SU-DHL-6 (cell line): ENCODE measurements around the gene NUP37.
"Not testable (repeated sequence)": the region's sequence is repeated elsewhere in the genome, so short reads cannot be mapped to it uniquely, and the experiment has no call there.

Source experiments
- H2AFZ ChIP-seq: fragments of 200-600 bp; sonication (generic); 2 replicates; pipeline ENCODE4 v1.6.1; 2014; ENCODE audit warnings: low read depth, mild to moderate bottlenecking, moderate library complexity, mixed read lengths, antibody characterized with exemption, low read length; ENCODE audit not compliant: severe bottlenecking
- H3F3A ChIP-seq: fragments of 200-600 bp; shearing (Covaris generic); 2 replicates; pipeline ENCODE4 v1.6.0; 2016; ENCODE audit warnings: antibody characterized with exemption, mild to moderate bottlenecking; ENCODE audit not compliant: insufficient read depth
- H3K27ac ChIP-seq: fragments of 200-600 bp; sonication (generic); 2 replicates; pipeline ENCODE4 v1.5.1; 2016; ENCODE audit warnings: low read depth, mild to moderate bottlenecking, low read length, moderate library complexity, mixed read lengths
- H3K27me3 ChIP-seq: fragments of 200-600 bp; sonication (generic), shearing (Covaris generic); 2 replicates; pipeline ENCODE4 v1.6.0; 2014; ENCODE audit warnings: mild to moderate bottlenecking, low read length
- H3K36me3 ChIP-seq: fragments of 200-600 bp; sonication (generic); 2 replicates; pipeline ENCODE4 v1.6.1; 2014; ENCODE audit warnings: mild to moderate bottlenecking, low read length, mixed read lengths
- H3K4me2 ChIP-seq: fragments of 300-600, 200-600 bp; shearing (Covaris generic), sonication (generic); 2 replicates; pipeline ENCODE4 v1.6.0; 2014; ENCODE audit warnings: low read length, low read depth, mild to moderate bottlenecking; ENCODE audit not compliant: poor library complexity, severe bottlenecking
- H3K4me3 ChIP-seq: fragments of 200-600 bp; sonication (generic); 2 replicates; pipeline ENCODE4 v1.5.1; 2014; ENCODE audit warnings: antibody characterized with exemption, low read length, mild to moderate bottlenecking, mixed read lengths; ENCODE audit not compliant: insufficient read depth, poor library complexity, severe bottlenecking
- H3K79me2 ChIP-seq: fragments of 200-600 bp; sonication (generic); 2 replicates; pipeline ENCODE4 v1.6.1; 2014; ENCODE audit warnings: mild to moderate bottlenecking, low read length, moderate library complexity; ENCODE audit not compliant: insufficient read depth
- H3K9ac ChIP-seq: fragments of 200-600 bp; sonication (generic); 2 replicates; pipeline ENCODE4 v1.7.0; 2014; ENCODE audit warnings: mild to moderate bottlenecking, low read length
- H3K9me2 ChIP-seq: fragments of 200-600 bp; sonication (generic); replicated peaks from 2 replicates; pipeline ENCODE4 v1.6.1; 2014; ENCODE audit warnings: low read length; ENCODE audit not compliant: insufficient read depth
- H3K9me3 ChIP-seq: fragments of 200-600 bp; sonication (generic); 2 replicates; pipeline ENCODE4 v1.6.1; 2014; ENCODE audit warnings: low read length, mixed read lengths; ENCODE audit not compliant: insufficient read depth
- H4K20me1 ChIP-seq: fragments of 200-600 bp; sonication (generic); 2 replicates; pipeline ENCODE4 v1.6.1; 2014; ENCODE audit warnings: low read depth, mild to moderate bottlenecking, antibody characterized with exemption, low read length, moderate library complexity, mixed read lengths
- CTCF ChIP-seq: fragments of 200-600 bp; sonication (generic); IDR thresholded peaks from one replicate; pipeline ENCODE4 v1.5.1; 2017; ENCODE audit warnings: antibody characterized with exemption, mild to moderate bottlenecking, low read length, moderate library complexity; ENCODE audit not compliant: insufficient read depth, poor library complexity, severe bottlenecking
- EZH2phosphoT487 ChIP-seq: fragments of 200-600 bp; sonication (generic), shearing (Covaris generic); conservative IDR thresholded peaks from 2 replicates; pipeline ENCODE4 v1.6.1; 2018; ENCODE audit warnings: mild to moderate bottlenecking, antibody characterized with exemption, low read length, moderate library complexity, mixed read lengths

Gene NUP37

GRCh38 chr12:102095677-102096263 is 24.1 kb downstream of the NUP37 start:
- Histone ChIP-seq H3F3A (peaks cover 7% of the 10 kb centered on the region; the same call in 1 of the 2 replicates), H3K27ac (no peak overlapping the region), H3K27me3 (no peaks in the 10 kb centered on the region), H3K4me3 (no peak overlapping the region), H3K79me2 (no peaks in the 10 kb centered on the region; the same call in 1 of the 2 replicates), H2AFZ (no peak overlapping the region), H3K36me3 (peaks cover 48% of the 10 kb centered on the region), H3K9me2 (no peaks in the 10 kb centered on the region), H3K4me2 (no peak overlapping the region), H3K9me3 (no peaks in the 10 kb centered on the region), H3K9ac (no peak overlapping the region), H4K20me1 (no peaks in the 10 kb centered on the region)
- TF ChIP-seq CTCF (peak; percentile 43), EZH2phosphoT487 (no peak)

GRCh38 chr12:102093319-102093718 is 26.6 kb downstream of the NUP37 start:
- H3K4me3 ChIP-seq = no peak overlapping the region
- H3K9me2 ChIP-seq = no peaks in the 10 kb centered on the region
- no peak overlapping the region for H3K4me2 ChIP-seq
- no peaks in the 10 kb centered on the region; the same call in 1 of the 2 replicates for H3K79me2 ChIP-seq
- H4K20me1 ChIP-seq = no peaks in the 10 kb centered on the region
- H3K36me3 ChIP-seq = peaks cover 42% of the 10 kb centered on the region
- no peak overlapping the region for H3K27ac ChIP-seq
- H2AFZ ChIP-seq = no peak overlapping the region
- H3K9ac ChIP-seq = no peak overlapping the region
- TF ChIP-seq CTCF (no peak), EZH2phosphoT487 (no peak)
- H3K9me3 ChIP-seq = no peaks in the 10 kb centered on the region
- H3F3A ChIP-seq = peaks cover 7% of the 10 kb centered on the region; the same call in 1 of the 2 replicates
- H3K27me3 ChIP-seq = no peaks in the 10 kb centered on the region

GRCh38 chr12:102089228-102089835 is 30.6 kb downstream of the NUP37 start:
- H3K4me2 ChIP-seq, H3K9me2 ChIP-seq, H3K9me3 ChIP-seq, H4K20me1 ChIP-seq, H3K4me3 ChIP-seq, H3K9ac ChIP-seq, H3K27me3 ChIP-seq, H2AFZ ChIP-seq, H3K79me2 ChIP-seq, H3F3A ChIP-seq, H3K27ac ChIP-seq: not testable (repeated sequence)
- H3K36me3 ChIP-seq = peaks cover 36% of the 10 kb centered on the region

- H3K27ac ChIP-seq = no peak overlapping the region
- no peaks in the 10 kb centered on the region for H3K9me2 ChIP-seq
- no peaks in the 10 kb centered on the region for H3K27me3 ChIP-seq
- H4K20me1 ChIP-seq = no peaks in the 10 kb centered on the region
- H3K9me3 ChIP-seq = no peaks in the 10 kb centered on the region
- H3K79me2 ChIP-seq = no peaks in the 10 kb centered on the region
- H3K4me3 ChIP-seq = no peak overlapping the region
- H3K4me2 ChIP-seq = no peak overlapping the region
- no peak overlapping the region for H2AFZ ChIP-seq
- H3K9ac ChIP-seq = no peak overlapping the region
- H3F3A ChIP-seq = no peaks in the 10 kb centered on the region
- H3K36me3 ChIP-seq = peaks cover 16% of the 10 kb centered on the region; the same call in 1 of the 2 replicates
- TF ChIP-seq EZH2phosphoT487 (no peak), CTCF (no peak)
Observed at GRCh38 chr12:102080842-102081241, 39.1 kb downstream of the NUP37 start.

- not testable (repeated sequence) for H3K27me3 ChIP-seq, H3K9me2 ChIP-seq, H3K4me2 ChIP-seq, H3K9ac ChIP-seq, H2AFZ ChIP-seq, H3K79me2 ChIP-seq, H3K27ac ChIP-seq, H3K36me3 ChIP-seq, H4K20me1 ChIP-seq, H3K4me3 ChIP-seq, H3F3A ChIP-seq, H3K9me3 ChIP-seq
Observed at GRCh38 chr12:102072092-102072491, 47.8 kb downstream of the NUP37 start.
